IMR-90 (cell line): ENCODE measurements around the gene CDC42SE1. TPM values are rescaled to one million over a fixed set of nuclear protein-coding genes. Genes with fewer than 3 reads are reported as not detected.
A peak's percentile ranks its signal among the peaks of the same experiment; 100 is the strongest.

ENCODE experiments used
- ATAC-seq: fragments of 200-7000 bp; cut with Tn5 transposase; 2 replicates; pipeline ENCODE4 v1.9.1; 2020; ENCODE audit warnings: low read depth, mild to moderate bottlenecking, moderate library complexity
- BruUV-seq: library from RNA; stranded (reverse); fragments of 400-500 nt; replicated peaks from 2 replicates; lab custom pipeline; 2021; lab: Mats Ljungman, UMichigan
- CTCF ChIA-PET: fragments of 300-600 bp; formaldehyde crosslinking; extraction: SDS; loops from one replicate; lab custom pipeline; 2021; ENCODE audit warnings: antibody characterized with exemption; lab: Yijun Ruan, JAX
- POLR2A ChIA-PET: fragments of 300-600 bp; sonication (Branson Sonifier 250); formaldehyde crosslinking; loops from one replicate; lab custom pipeline; 2022; ENCODE audit warnings: antibody characterized with exemption; ENCODE audit not compliant: unreplicated experiment; lab: Charles Lee
- DNase-seq: peaks from one replicate; pipeline ENCODE4 v3.0.0; 2013
- H2AFZ ChIP-seq: replicated peaks from 2 replicates; pipeline ENCODE3; 2013; ENCODE audit warnings: low read length, mild to moderate bottlenecking; ENCODE audit not compliant: poor library complexity
- H2AK5ac ChIP-seq: 2 replicates; pipeline ENCODE4 v1.6.1; 2013; ENCODE audit warnings: low read depth, low read length, inconsistent platforms
- H2AK9ac ChIP-seq: replicated peaks from 2 replicates; pipeline ENCODE3; 2013; ENCODE audit warnings: mild to moderate bottlenecking, low read depth, low read length, moderate library complexity; ENCODE audit not compliant: poor library complexity
- H2BK120ac ChIP-seq: 2 replicates; pipeline ENCODE4 v1.6.1; 2013; ENCODE audit warnings: low read depth, low read length, inconsistent platforms
- H2BK15ac ChIP-seq: 3 replicates; pipeline ENCODE4 v1.6.1; 2013; ENCODE audit warnings: low read depth, low read length, inconsistent platforms
- H2BK20ac ChIP-seq: 2 replicates; pipeline ENCODE4 v1.6.1; 2013; ENCODE audit warnings: low read depth, mild to moderate bottlenecking, inconsistent platforms, low read length, moderate library complexity
- H2BK5ac ChIP-seq: 2 replicates; pipeline ENCODE4 v1.6.1; 2013; ENCODE audit warnings: mild to moderate bottlenecking, low read depth, low read length, inconsistent platforms; ENCODE audit not compliant: poor library complexity, severe bottlenecking
- H3K14ac ChIP-seq: replicated peaks from 2 replicates; pipeline ENCODE4 v1.6.1; 2013; ENCODE audit warnings: low read depth, low read length, inconsistent platforms
- H3K18ac ChIP-seq: 2 replicates; pipeline ENCODE4 v1.6.1; 2013; ENCODE audit warnings: low read depth, low read length, control low read depth
- H3K23ac ChIP-seq: 2 replicates; pipeline ENCODE4 v1.6.1; 2013; ENCODE audit warnings: low read depth, low read length, inconsistent platforms
- H3K27ac ChIP-seq: 2 replicates; pipeline ENCODE4 v1.5.1; 2013; ENCODE audit warnings: mild to moderate bottlenecking, control low read depth, low read length; ENCODE audit not compliant: insufficient read depth
- H3K27me3 ChIP-seq: 2 replicates; pipeline ENCODE4 v1.6.1; 2013; ENCODE audit warnings: low read length; ENCODE audit not compliant: control insufficient read depth, insufficient read depth
- H3K36me3 ChIP-seq: 2 replicates; pipeline ENCODE4 v1.6.1; 2013; ENCODE audit warnings: low read length, mixed read lengths; ENCODE audit not compliant: control insufficient read depth, insufficient read depth
- H3K4ac ChIP-seq: 2 replicates; pipeline ENCODE4 v1.6.1; 2013; ENCODE audit warnings: low read depth, low read length, inconsistent platforms
- H3K4me1 ChIP-seq: 2 replicates; pipeline ENCODE4 v1.6.1; 2013; ENCODE audit warnings: low read length, mixed read lengths; ENCODE audit not compliant: control insufficient read depth, insufficient read depth
- H3K4me2 ChIP-seq: 2 replicates; pipeline ENCODE4 v1.6.1; 2013; ENCODE audit warnings: low read depth, mild to moderate bottlenecking, control low read depth, low read length, moderate library complexity
- H3K4me3 ChIP-seq: 2 replicates; pipeline ENCODE4 v1.5.1; 2013; ENCODE audit warnings: low read depth, mild to moderate bottlenecking, control low read depth, low read length, moderate library complexity; ENCODE audit not compliant: insufficient read depth
- H3K56ac ChIP-seq: 2 replicates; pipeline ENCODE4 v1.6.1; 2013; ENCODE audit warnings: low read length, inconsistent platforms; ENCODE audit not compliant: insufficient read depth; ENCODE audit errors: extremely low read depth
- H3K79me1 ChIP-seq, 2 experiments: 2 replicates each; pipeline ENCODE4 v1.6.1; 2013; ENCODE audit warnings: low read length in 2 of 2, inconsistent platforms in 1 of 2, low read depth in 1 of 2
- H3K9ac ChIP-seq: 2 replicates; pipeline ENCODE4 v1.6.1; 2013; ENCODE audit warnings: low read depth, low read length, control low read depth
- H3K9me1 ChIP-seq: 2 replicates; pipeline ENCODE4 v1.6.1; 2013; ENCODE audit warnings: low read length, inconsistent platforms; ENCODE audit not compliant: insufficient read depth
- H3K9me3 ChIP-seq: 2 replicates; pipeline ENCODE4 v1.6.1; 2013; ENCODE audit warnings: low read length; ENCODE audit not compliant: control insufficient read depth, insufficient read depth
- H4K20me1 ChIP-seq: 2 replicates; pipeline ENCODE4 v1.6.1; 2013; ENCODE audit warnings: low read length, inconsistent platforms; ENCODE audit not compliant: insufficient read depth
- H4K5ac ChIP-seq: 2 replicates; pipeline ENCODE4 v1.6.1; 2013; ENCODE audit warnings: mild to moderate bottlenecking, low read depth, low read length, control low read depth
- H4K8ac ChIP-seq, 2 experiments: 2 replicates each; pipeline ENCODE4 v1.6.1; 2013; ENCODE audit warnings: low read depth in 2 of 2, low read length in 2 of 2, control low read depth in 1 of 2, inconsistent platforms in 1 of 2
- H4K91ac ChIP-seq: 2 replicates; pipeline ENCODE4 v1.6.1; 2013; ENCODE audit warnings: low read depth, low read length, inconsistent platforms; ENCODE audit not compliant: insufficient read depth
- BHLHE40 ChIP-seq: fragments of 150-350 bp; IDR thresholded peaks from 2 replicates; pipeline ENCODE4 v1.6.1; 2016; ENCODE audit warnings: mild to moderate bottlenecking, low read depth, low read length
- CEBPB ChIP-seq: IDR thresholded peaks from 2 replicates; pipeline ENCODE4 v1.6.1; 2012; ENCODE audit warnings: low read depth, low read length, improper control_type of control experiment
- CHD1 ChIP-seq: IDR thresholded peaks from 2 replicates; pipeline ENCODE4 v1.6.1; 2012; ENCODE audit warnings: low read depth, low read length, improper control_type of control experiment
- CTCF ChIP-seq: conservative IDR thresholded peaks from 2 replicates; pipeline ENCODE4 v1.5.1; 2012; ENCODE audit warnings: mild to moderate bottlenecking, low read depth, low read length, improper control_type of control experiment
- ELK1 ChIP-seq: fragments of 150-350 bp; IDR thresholded peaks from 2 replicates; pipeline ENCODE4 v1.6.1; 2016; ENCODE audit warnings: low read depth, mild to moderate bottlenecking, low read length, moderate library complexity, borderline replicate concordance
- FOS ChIP-seq: fragments of 150-350 bp; IDR thresholded peaks from 2 replicates; pipeline ENCODE4 v1.6.1; 2016; ENCODE audit warnings: low read depth, low read length
- MAFK ChIP-seq: IDR thresholded peaks from 2 replicates; pipeline ENCODE4 v1.6.1; 2012; ENCODE audit warnings: low read depth, low read length, improper control_type of control experiment
- MAZ ChIP-seq: IDR thresholded peaks from 2 replicates; pipeline ENCODE4 v1.6.1; 2012; ENCODE audit warnings: low read depth, mild to moderate bottlenecking, low read length, improper control_type of control experiment, moderate library complexity, borderline replicate concordance
- MXI1 ChIP-seq: IDR thresholded peaks from 2 replicates; pipeline ENCODE4 v1.6.1; 2012; ENCODE audit warnings: low read depth, mild to moderate bottlenecking, low read length, moderate library complexity, borderline replicate concordance
- NFE2L2 ChIP-seq: fragments of 150-350 bp; IDR thresholded peaks from 2 replicates; pipeline ENCODE4 v1.6.1; 2016; ENCODE audit warnings: low read depth, mild to moderate bottlenecking, low read length
- POLR2A ChIP-seq: IDR thresholded peaks from 2 replicates; pipeline ENCODE4 v1.6.1; 2012; ENCODE audit warnings: mild to moderate bottlenecking, low read depth, low read length
- RAD21 ChIP-seq: IDR thresholded peaks from 2 replicates; pipeline ENCODE4 v1.6.1; 2012; ENCODE audit warnings: low read length, improper control_type of control experiment
- RCOR1 ChIP-seq: IDR thresholded peaks from 2 replicates; pipeline ENCODE4 v1.6.1; 2012; ENCODE audit warnings: mild to moderate bottlenecking, low read length, improper control_type of control experiment; ENCODE audit not compliant: insufficient replicate concordance
- RFX5 ChIP-seq: IDR thresholded peaks from 2 replicates; pipeline ENCODE4 v1.8.0; 2012; ENCODE audit warnings: low read depth, mild to moderate bottlenecking, low read length, moderate library complexity
- SMC3 ChIP-seq: fragments of 150-350 bp; IDR thresholded peaks from 2 replicates; pipeline ENCODE4 v1.6.1; 2016; ENCODE audit warnings: low read depth, mild to moderate bottlenecking, antibody characterized with exemption, low read length, moderate library complexity
- USF2 ChIP-seq: fragments of 150-350 bp; IDR thresholded peaks from 2 replicates; pipeline ENCODE4 v1.6.1; 2017; ENCODE audit warnings: mild to moderate bottlenecking, antibody characterized with exemption, low read length, low read depth
- WGBS, 2 experiments: methylation state at CpG; one replicate each; pipeline versions ENCODE4 v1.1.5 to v1.1.7; 2013; ENCODE audit warnings: missing lambda C conversion rate in 2 of 2; ENCODE audit not compliant: insufficient read length in 1 of 2; ENCODE audit errors: extremely low coverage in 2 of 2; 5-methylcytosine and 5-hydroxymethylcytosine counted together
- dilution Hi-C: fragments of 300-500 bp; cut with HindIII; formaldehyde crosslinking; loops from one replicate; pipeline ENCODE4 v1.14.3; 2018; ENCODE audit warnings: low sequenced_read_pairs; ENCODE audit not compliant: unreplicated experiment
- in situ Hi-C: fragments of 300-500 bp; cut with MboI; formaldehyde crosslinking; loops from 3 replicates; pipeline ENCODE4 v1.14.3; 2019; ENCODE audit warnings: low sequenced_read_pairs, inconsistent platforms, mixed read lengths
- intact Hi-C: fragments of 100-400 bp; cut with micrococcal nuclease; formaldehyde crosslinking; loops from 2 replicates; pipeline ENCODE4 v1.10.0; 2022
- polyA plus RNA-seq, 3 experiments: library from polyadenylated mRNA; depleted of rRNA; stranded (reverse); fragments of >200 nt; gene quantifications; 2 replicates each; pipeline ENCODE4 v1.2.3, GENCODE V29; 2012; ENCODE audit warnings: low replicate concordance in 1 of 3
- total RNA-seq: library from RNA; depleted of rRNA; stranded (reverse); fragments of >200 nt; gene quantifications from 2 replicates; pipeline ENCODE4 v1.2.3, GENCODE V29; 2012

Gene CDC42SE1
- total and polyA plus RNA-seq, 2 of the 4 experiments (the other 2 are of a cell fraction), result 47.0 to 58.5 TPM

GRCh38 chr1:151049458-151049857 is 10.0 kb downstream of the CDC42SE1 start:
- Histone ChIP-seq H3K9ac (no peak overlapping the region), H3K4me2 (no peak overlapping the region), H3K27ac (no peak overlapping the region), H4K91ac (no peak overlapping the region), H3K14ac (no peak overlapping the region), H3K36me3 (peaks cover 28% of the 10 kb centered on the region), H3K79me1 (peaks cover 11 to 56% of the 10 kb centered on the region in 2 experiments; a peak in 3 of 4 replicates), H2BK20ac (no peak overlapping the region), H4K5ac (no peak overlapping the region), H3K9me3 (no peaks in the 10 kb centered on the region), H3K23ac (0 out of 2 replicates have a peak overlapping the region, but pooled peaks have one; percentile 60), H3K4me1 (peaks cover 8% of the 10 kb centered on the region), H3K27me3 (no peaks in the 10 kb centered on the region), H2AK9ac (no peak overlapping the region), H3K56ac (no peak overlapping the region), H3K9me1 (peaks cover 7% of the 10 kb centered on the region; the same call in 1 of the 2 replicates), H2AFZ (no peak overlapping the region), H2BK5ac (no peak overlapping the region), H2BK120ac (no peak overlapping the region), H3K4me3 (no peak overlapping the region), H2BK15ac (no peak overlapping the region), H4K20me1 (peaks cover 11% of the 10 kb centered on the region; the same call in 1 of the 2 replicates), H3K4ac (no peak overlapping the region), H2AK5ac (no peak overlapping the region), H4K8ac (no peak overlapping the region), H3K18ac (no peak overlapping the region)
- ATAC-seq (no peak), DNase-seq (no peak)
- no peak for TF ChIP-seq NFE2L2
- TF ChIP-seq MAZ, result no peak
- TF ChIP-seq POLR2A, result no peak; the same call in 1 of the 2 replicates
- TF ChIP-seq CEBPB, result no peak
- no peak for TF ChIP-seq SMC3
- TF ChIP-seq RCOR1, result no peak
- TF ChIP-seq RFX5, result no peak
- TF ChIP-seq CTCF, result no peak
- TF ChIP-seq BHLHE40, result no peak
- TF ChIP-seq ELK1, result no peak
- TF ChIP-seq MXI1, result no peak
- no peak for TF ChIP-seq MAFK
- TF ChIP-seq CHD1, result no peak
- TF ChIP-seq USF2, result no peak
- TF ChIP-seq FOS, result no peak
- no peak for TF ChIP-seq RAD21
- ChIA-PET CTCF (interaction anchor here (0.6 kb wide), 1 partner anchor 106 kb away, joined by 8 read pairs; no protein-coding TSS in a partner anchor), POLR2A (interaction anchor here (1.1 kb wide), 1 partner anchor 10 kb away, joined by 3 read pairs; the partner anchor contains the start of gene CDC42SE1)
- in situ Hi-C loops, result no loop called here
- no TSS peak for BruUV-seq
- WGBS, 2 experiments, result 98% methylated on average over 4 of the region's 5 CpGs; no CpG with 5 or more reads in 1 of the 2 experiments
- dilution Hi-C loops, result no loop called here
- intact Hi-C loops, result no loop called here
